Panc1 (cell line): ENCODE data around the gene ATP5MG. TPM values are rescaled to one million over a fixed set of nuclear protein-coding genes. Genes with fewer than 3 reads are reported as not detected.

ENCODE experiments used
- ATAC-seq: fragments of 200-7000 bp; cut with Tn5 transposase; 2 replicates; pipeline ENCODE4 v1.9.1; 2020; ENCODE audit warnings: mild to moderate bottlenecking, moderate library complexity
- BruUV-seq: library from RNA; stranded (reverse); fragments of 400-500 nt; replicated peaks from 2 replicates; lab custom pipeline; 2021; lab: Mats Ljungman, UMichigan
- CTCF ChIA-PET: fragments of 300-600 bp; sonication (Branson Sonifier 250); formaldehyde crosslinking; loops from one replicate; lab custom pipeline; 2022; ENCODE audit warnings: antibody characterized with exemption; lab: Charles Lee
- POLR2A ChIA-PET: fragments of 300-600 bp; sonication (Branson Sonifier 250); formaldehyde crosslinking; loops from one replicate; lab custom pipeline; 2022; ENCODE audit warnings: antibody characterized with exemption; lab: Charles Lee
- DNase-seq: peaks from one replicate; pipeline ENCODE4 v3.0.0-alpha.2; 2010; ENCODE audit warnings: low read depth, low spot score
- H3K27ac ChIP-seq: 2 replicates; pipeline ENCODE4 v1.5.1; 2011; ENCODE audit warnings: mild to moderate bottlenecking, low read length, inconsistent platforms
- H3K27me3 ChIP-seq: fragments of 200-500 bp; sonication (Bioruptor generic); 2 replicates; pipeline ENCODE4 v1.6.0; 2014; ENCODE audit warnings: low read length, inconsistent platforms; ENCODE audit not compliant: control insufficient read depth, insufficient read depth
- H3K36me3 ChIP-seq: fragments of 200-500 bp; sonication (Bioruptor generic); 2 replicates; pipeline ENCODE4 v1.5.1; 2014; ENCODE audit warnings: inconsistent platforms, mild to moderate bottlenecking, low read length, moderate library complexity; ENCODE audit not compliant: control insufficient read depth, insufficient read depth
- H3K4me1 ChIP-seq: 2 replicates; pipeline ENCODE4 v1.5.1; 2011; ENCODE audit warnings: inconsistent platforms, mild to moderate bottlenecking, low read length, moderate library complexity; ENCODE audit not compliant: control insufficient read depth, insufficient read depth
- H3K4me3 ChIP-seq, 2 experiments: 2 replicates each; pipeline ENCODE4 v1.5.1; 2011 to 2012; ENCODE audit warnings: low read depth in 2 of 2, low read length in 2 of 2, mild to moderate bottlenecking in 2 of 2, inconsistent platforms in 1 of 2, moderate library complexity in 1 of 2
- H3K9me3 ChIP-seq: fragments of 200-500 bp; sonication (Bioruptor generic); 2 replicates; pipeline ENCODE4 v1.5.1; 2014; ENCODE audit warnings: low read depth, mild to moderate bottlenecking, inconsistent platforms, low read length, moderate library complexity; ENCODE audit not compliant: control insufficient read depth, insufficient read depth
- CTCF ChIP-seq: fragments of 450-650 bp; IDR thresholded peaks from 2 replicates; pipeline ENCODE4 v1.5.1; 2017; ENCODE audit warnings: mild to moderate bottlenecking
- POLR2AphosphoS5 ChIP-seq: IDR thresholded peaks from 2 replicates; pipeline ENCODE4 v1.6.1; 2012; ENCODE audit warnings: mild to moderate bottlenecking, low read depth, low read length, moderate library complexity
- REST ChIP-seq, 2 experiments: IDR thresholded peaks; 2 replicates each; pipeline ENCODE4 v1.6.1; 2011 to 2012; ENCODE audit warnings: low read depth in 2 of 2, control low read depth in 1 of 2, low read length in 1 of 2, mild to moderate bottlenecking in 1 of 2, moderate library complexity in 1 of 2; ENCODE audit not compliant: insufficient read depth in 1 of 2
- SIN3A ChIP-seq: IDR thresholded peaks from 2 replicates; pipeline ENCODE4 v1.6.1; 2012; ENCODE audit warnings: low read depth, mild to moderate bottlenecking, low read length, moderate library complexity, borderline replicate concordance; ENCODE audit not compliant: insufficient read depth
- TCF7L2 ChIP-seq: IDR thresholded peaks from 2 replicates; pipeline ENCODE4 v1.6.1; 2011; ENCODE audit warnings: mild to moderate bottlenecking, low read depth, low read length, inconsistent platforms
- in situ Hi-C: cut with HindIII; loops from 2 replicates; pipeline ENCODE4 v1.10.0; 2016; ENCODE audit warnings: low sequenced_read_pairs, low pct_unique_long_range_greater_than_20kb
- intact Hi-C: fragments of 100-400 bp; cut with micrococcal nuclease; formaldehyde crosslinking; loops from one replicate; pipeline ENCODE4 v1.10.0; 2022; ENCODE audit not compliant: unreplicated experiment
- total RNA-seq: library from RNA; stranded (reverse); gene quantifications from one replicate; pipeline ENCODE4 v1.2.1, GENCODE V29; 2021; ENCODE audit not compliant: unreplicated experiment

The ATP5MG gene
- total RNA-seq, 1 experiment from 2014 or later = 504 TPM

- peak overlapping the region; percentile 84 to 95 for H3K4me3 ChIP-seq
- ChIA-PET POLR2A (interaction anchor here (0.6 to 0.9 kb wide), 2 partner anchors 26 to 32 kb away, joined by 4 to 6 read pairs; no protein-coding TSS in a partner anchor), CTCF (no interaction called here)
- TF ChIP-seq TCF7L2 (peak; percentile 65), POLR2AphosphoS5 (no peak), REST (IDR thresholded peaks at IDR 0.05; ENCODE audit: insufficient read depth in 1 of 2, low read depth in 2 of 2, low read length in 1 of 2) (peak; percentile 89 to 93), CTCF (peak; percentile 19; the same call in 1 of the 2 replicates), SIN3A (peak; percentile 34; the same call in 1 of the 2 replicates)
- peak; percentile 9 for ATAC-seq
- no peaks in the 10 kb centered on the region for H3K9me3 ChIP-seq
- BruUV-seq = no TSS peak
- no peaks in the 10 kb centered on the region for H3K27me3 ChIP-seq
- intact Hi-C loops (no loop called here), in situ Hi-C loops (no loop called here)
- DNase-seq = no peak
- H3K4me1 ChIP-seq = peaks cover 28% of the 10 kb centered on the region
- peak overlapping the region; percentile 96 for H3K27ac ChIP-seq
- no peaks in the 10 kb centered on the region; the same call in 1 of the 2 replicates for H3K36me3 ChIP-seq
Observed at GRCh38 chr11:118434553-118435289, 33.3 kb downstream of the ATP5MG start.

- Histone ChIP-seq H3K4me1 (peaks cover 35% of the 10 kb centered on the region), H3K9me3 (no peaks in the 10 kb centered on the region), H3K27me3 (no peaks in the 10 kb centered on the region), H3K27ac (peak overlapping the region; percentile 96), H3K4me3 (peak overlapping the region; percentile 84 to 95), H3K36me3 (peaks cover 5% of the 10 kb centered on the region; the same call in 1 of the 2 replicates)
- intact Hi-C loops = no loop called here
- DNase-seq (no peak), ATAC-seq (peak; percentile 55)
- TF ChIP-seq REST (IDR thresholded peaks at IDR 0.05; ENCODE audit: insufficient read depth in 1 of 2, low read depth in 2 of 2, low read length in 1 of 2) (0 out of 4 replicates have a peak, but pooled peaks of 1 of the 2 experiments have one; percentile 45), POLR2AphosphoS5 (peak; percentile 49), CTCF (no peak)
- in situ Hi-C loops = no loop called here
- ChIA-PET POLR2A (interaction anchor here (0.5 to 0.9 kb wide), 4 partner anchors 26 to 297 kb away, joined by 3 to 7 read pairs (median 5); no protein-coding TSS in a partner anchor), CTCF (no interaction called here)
- TSS peak; percentile 81 for BruUV-seq
Observed at GRCh38 chr11:118435290-118435892, 34.0 kb downstream of the ATP5MG start.
